H1 (cell line): Measurements from ENCODE around the gene ADGRB2. TPM values are rescaled to one million over a fixed set of nuclear protein-coding genes. Genes with fewer than 3 reads are reported as not detected.

Experiments used
- CTCF ChIA-PET: fragments of 300-600 bp; sonication (Branson Sonifier 250); formaldehyde crosslinking; loops from one replicate; lab custom pipeline; 2021; ENCODE audit not compliant: partially characterized antibody; lab: Charles Lee
- POLR2A ChIA-PET: fragments of 300-600 bp; sonication (Branson Sonifier 250); formaldehyde crosslinking; loops from one replicate; lab custom pipeline; 2021; ENCODE audit warnings: inconsistent platforms; ENCODE audit not compliant: partially characterized antibody; lab: Charles Lee
- DNase-seq, 2 experiments: peaks; one replicate each; pipeline versions ENCODE4 v3.0.0 to v3.0.0-alpha.2; 2010 to 2022; ENCODE audit warnings: low spot score in 2 of 2, low read depth in 1 of 2, mixed read lengths in 1 of 2
- FAIRE-seq: peaks from 2 replicates; lab custom pipeline; 2011; peaks lifted over from hg19 to GRCh38; lab: Jason Lieb, UNC
- H2AFZ ChIP-seq: 2 replicates; pipeline ENCODE4 v1.8.1; 2012; ENCODE audit warnings: low read length, inconsistent platforms
- H2AK5ac ChIP-seq: 2 replicates; pipeline ENCODE4 v1.6.1; 2013; ENCODE audit warnings: low read depth, low read length
- H2BK120ac ChIP-seq: replicated peaks from 2 replicates; pipeline ENCODE3; 2013; ENCODE audit warnings: low read depth, low read length, inconsistent platforms
- H2BK12ac ChIP-seq: 2 replicates; pipeline ENCODE4 v1.6.1; 2013; ENCODE audit warnings: low read depth, low read length
- H2BK15ac ChIP-seq: 2 replicates; pipeline ENCODE4 v1.6.1; 2013; ENCODE audit warnings: low read length
- H2BK20ac ChIP-seq: 2 replicates; pipeline ENCODE4 v1.6.1; 2013; ENCODE audit warnings: low read length
- H2BK5ac ChIP-seq: 2 replicates; pipeline ENCODE4 v1.6.1; 2013; ENCODE audit warnings: low read depth, low read length
- H3K14ac ChIP-seq: 2 replicates; pipeline ENCODE4 v1.6.1; 2013; ENCODE audit warnings: inconsistent platforms; ENCODE audit not compliant: insufficient read length
- H3K18ac ChIP-seq: 2 replicates; pipeline ENCODE4 v1.6.1; 2013; ENCODE audit warnings: low read length; ENCODE audit errors: extremely low read depth
- H3K23ac ChIP-seq: 2 replicates; pipeline ENCODE4 v1.6.1; 2013; ENCODE audit warnings: inconsistent platforms; ENCODE audit not compliant: insufficient read length
- H3K23me2 ChIP-seq: 2 replicates; pipeline ENCODE4 v1.6.1; 2013; ENCODE audit warnings: low read depth, low read length
- H3K27ac ChIP-seq: 2 replicates; pipeline ENCODE4 v1.6.1; 2011; ENCODE audit warnings: low read depth, low read length, inconsistent platforms
- H3K27me3 ChIP-seq, 4 experiments: replicated peaks in 1 of 4; 1 replicate in 1 of 4; 2 replicates in 3 of 4; pipeline versions ENCODE4 v1.6.1 to v1.8.1; 2011 to 2013; ENCODE audit warnings: low read length in 3 of 4, mild to moderate bottlenecking in 3 of 4, inconsistent platforms in 2 of 4, mixed read lengths in 2 of 4, moderate library complexity in 1 of 4; ENCODE audit not compliant: control insufficient read depth in 3 of 4, insufficient read depth in 3 of 4; ENCODE audit errors: extremely low read depth in 1 of 4
- H3K36me3 ChIP-seq, 4 experiments: 2 replicates each; pipeline versions ENCODE4 v1.6.1 to v1.8.1; 2011 to 2013; ENCODE audit warnings: mild to moderate bottlenecking in 4 of 4, low read length in 3 of 4, moderate library complexity in 2 of 4, control low read depth in 1 of 4, inconsistent platforms in 1 of 4; ENCODE audit not compliant: insufficient read depth in 4 of 4, control insufficient read depth in 2 of 4
- H3K4ac ChIP-seq: replicated peaks from 2 replicates; pipeline ENCODE3; 2013; ENCODE audit warnings: low read length, low read depth, mixed read lengths, inconsistent platforms; ENCODE audit not compliant: insufficient read length
- H3K4me1 ChIP-seq, 4 experiments: replicated peaks in 1 of 4; 1 replicate in 1 of 4; 2 replicates in 3 of 4; pipeline versions ENCODE4 v1.6.1 to v1.8.1; 2011 to 2013; ENCODE audit warnings: low read length in 3 of 4, inconsistent platforms in 2 of 4, mixed read lengths in 1 of 4; ENCODE audit not compliant: insufficient read depth in 4 of 4, control insufficient read depth in 3 of 4
- H3K4me2 ChIP-seq, 2 experiments: 2 replicates each; pipeline versions ENCODE4 v1.6.1 to v1.8.1; 2011 to 2013; ENCODE audit warnings: low read depth in 2 of 2, low read length in 2 of 2, control low read depth in 1 of 2, inconsistent platforms in 1 of 2, mild to moderate bottlenecking in 1 of 2; ENCODE audit not compliant: insufficient read depth in 1 of 2
- H3K4me3 ChIP-seq, 4 experiments: fragments of 200-600, 300-600 bp in 1 of 4; sonication (generic), shearing (Covaris generic), sonication (Bioruptor Twin) in 1 of 4; 2 replicates each; pipeline versions ENCODE4 v1.5.1 to v1.8.1; 2011 to 2016; ENCODE audit warnings: low read length in 4 of 4, low read depth in 3 of 4, control low read depth in 2 of 4, inconsistent platforms in 2 of 4, mild to moderate bottlenecking in 2 of 4, mixed read lengths in 1 of 4, moderate library complexity in 1 of 4; ENCODE audit not compliant: insufficient read depth in 2 of 4; ENCODE audit errors: extremely low read depth in 1 of 4
- H3K56ac ChIP-seq: replicated peaks from 2 replicates; pipeline ENCODE3; 2013; ENCODE audit warnings: low read depth, mild to moderate bottlenecking, mixed read lengths, low read length, inconsistent platforms; ENCODE audit not compliant: insufficient read length
- H3K79me1 ChIP-seq: 2 replicates; pipeline ENCODE4 v1.6.1; 2013; ENCODE audit warnings: low read depth, low read length, control low read depth
- H3K79me2 ChIP-seq, 2 experiments: 2 replicates each; pipeline versions ENCODE4 v1.6.1 to v1.8.1; 2012 to 2013; ENCODE audit warnings: low read length in 2 of 2, mild to moderate bottlenecking in 2 of 2, inconsistent platforms in 1 of 2; ENCODE audit not compliant: insufficient read depth in 2 of 2, control insufficient read depth in 1 of 2
- H3K9ac ChIP-seq, 4 experiments: replicated peaks in 1 of 4; 1 replicate in 1 of 4; 2 replicates in 3 of 4; pipeline versions ENCODE4 v1.6.1 to v1.8.1; 2011 to 2013; ENCODE audit warnings: low read depth in 3 of 4, low read length in 3 of 4, control low read depth in 2 of 4, mild to moderate bottlenecking in 2 of 4, moderate library complexity in 2 of 4, inconsistent platforms in 1 of 4; ENCODE audit errors: extremely low read depth in 1 of 4
- H3K9me3 ChIP-seq, 2 experiments: 2 replicates each; pipeline versions ENCODE4 v1.6.1 to v1.8.1; 2012 to 2013; ENCODE audit warnings: mild to moderate bottlenecking in 2 of 2, moderate library complexity in 2 of 2, control low read depth in 1 of 2, inconsistent platforms in 1 of 2, low read depth in 1 of 2, low read length in 1 of 2, mixed read lengths in 1 of 2; ENCODE audit not compliant: insufficient read depth in 2 of 2
- H4K20me1 ChIP-seq, 2 experiments: replicated peaks in 1 of 2; 2 replicates each; pipeline versions ENCODE3 to v1.8.1; 2011 to 2013; ENCODE audit warnings: inconsistent platforms in 2 of 2, low read length in 2 of 2, mild to moderate bottlenecking in 1 of 2; ENCODE audit not compliant: insufficient read depth in 2 of 2, control insufficient read depth in 1 of 2
- H4K5ac ChIP-seq: 2 replicates; pipeline ENCODE4 v1.6.1; 2013; ENCODE audit warnings: low read length, low read depth, mixed read lengths, inconsistent platforms; ENCODE audit not compliant: insufficient read length
- H4K8ac ChIP-seq: 2 replicates; pipeline ENCODE4 v1.8.0; 2013; ENCODE audit warnings: mild to moderate bottlenecking, moderate library complexity, low read length, inconsistent platforms; ENCODE audit not compliant: insufficient read depth; ENCODE audit errors: extremely low read depth
- H4K91ac ChIP-seq: replicated peaks from 2 replicates; pipeline ENCODE3; 2013; ENCODE audit warnings: low read length, mixed read lengths, inconsistent platforms; ENCODE audit not compliant: insufficient read length
- CBX8 ChIP-seq: fragments of 300-800, 300-1000 bp; sonication (generic); IDR thresholded peaks from 2 replicates; pipeline ENCODE4 v1.7.1; 2016; ENCODE audit warnings: low read depth, low read length, borderline replicate concordance
- CHD1 ChIP-seq: IDR thresholded peaks from 2 replicates; pipeline ENCODE4 v1.6.1; 2012; ENCODE audit warnings: low read depth, low read length, improper control_type of control experiment
- EZH2 ChIP-seq: fragments of 200-600 bp; sonication (generic); IDR thresholded peaks from 2 replicates; pipeline ENCODE4 v1.7.1; 2012; ENCODE audit warnings: low read depth, mild to moderate bottlenecking, moderate library complexity, low read length, inconsistent platforms; ENCODE audit not compliant: severe bottlenecking
- NRF1 ChIP-seq: IDR thresholded peaks from 2 replicates; pipeline ENCODE4 v1.6.1; 2011; ENCODE audit warnings: mild to moderate bottlenecking, low read depth, low read length, improper control_type of control experiment
- TEAD4 ChIP-seq: IDR thresholded peaks from 2 replicates; pipeline ENCODE4 v1.6.1; 2012; ENCODE audit warnings: low read depth, low read length, inconsistent platforms, mixed read lengths
- WGBS, 2 experiments: shearing (Covaris generic) in 1 of 2; methylation state at CpG; one replicate each; pipeline versions ENCODE4 v1.1.6 to v1.1.7; 2013 to 2015; ENCODE audit warnings: low lambda C conversion rate in 2 of 2, mixed read lengths in 2 of 2, inconsistent platforms in 1 of 2, low coverage in 1 of 2, missing lambda C conversion rate in 1 of 2; ENCODE audit not compliant: insufficient replicate concordance in 2 of 2, insufficient coverage in 1 of 2, insufficient read length in 1 of 2; ENCODE audit errors: extremely low coverage in 1 of 2, missing lambda C conversion rate in 1 of 2; 5-methylcytosine and 5-hydroxymethylcytosine counted together
- polyA plus RNA-seq, 7 experiments: library from polyadenylated mRNA; depleted of rRNA in 3 of 7; stranded (reverse) in 5 of 7; unstranded in 2 of 7; fragments of >200 nt in 5 of 7; fragments of 200-250 nt in 2 of 7; gene quantifications; 1 replicate in 5 of 7; 2 replicates in 1 of 7; 4 replicates in 1 of 7; pipeline versions ENCODE4 v1.2.1 to v1.2.3, GENCODE V29; 2011 to 2013; ENCODE audit warnings: missing spikeins in 2 of 7, mixed read lengths in 2 of 7
- total RNA-seq: library from RNA; stranded (reverse); fragmentation: NEBNext Ultra II Directional; extraction: Animal tissue kit (Norgen Biotek cat#: 25700); gene quantifications from 2 replicates; pipeline ENCODE4 v1.2.1, GENCODE V29; 2021

Gene ADGRB2
- total and polyA plus RNA-seq, 2 of the 8 experiments (the other 6 are each of a cell fraction or from before 2014, with no cell fraction given), result 15.6 to 26.2 TPM

GRCh38 chr1:31717341-31717740 lies 46.8 kb downstream of the ADGRB2 start:
- Histone ChIP-seq H3K23ac (no peak overlapping the region), H2AK5ac (no peak overlapping the region; the same call in 1 of the 2 replicates), H2BK5ac (no peak overlapping the region), H3K18ac (no peak overlapping the region), H4K20me1 (no peaks in the 10 kb centered on the region), H3K79me1 (no peaks in the 10 kb centered on the region), H3K23me2 (peaks cover 11% of the 10 kb centered on the region), H3K79me2 (no peaks in the 10 kb centered on the region), H3K27me3 (no peaks in the 10 kb centered on the region; a peak in 1 of 7 replicates), H4K91ac (no peak overlapping the region), H3K4me1 (peaks cover 0 to 5% (median 3%) of the 10 kb centered on the region in 4 experiments; a peak in 4 of 7 replicates), H4K5ac (no peak overlapping the region), H3K9me3 (no peaks in the 10 kb centered on the region), H3K14ac (no peak overlapping the region), H4K8ac (no peak overlapping the region), H3K4ac (no peak overlapping the region), H2BK12ac (0 out of 2 replicates have a peak overlapping the region, but pooled peaks have one; percentile 35), H3K4me2 (no peak overlapping the region), H2BK15ac (no peak overlapping the region), H3K9ac (no peak overlapping the region), H2BK20ac (no peak overlapping the region), H3K27ac (no peak overlapping the region), H3K36me3 (no peaks in the 10 kb centered on the region), H3K4me3 (no peak overlapping the region), H2AFZ (no peak overlapping the region), H3K56ac (no peak overlapping the region), H2BK120ac (no peak overlapping the region)
- WGBS, 2 experiments, result 92% methylated on average over 6 of the region's 6 CpGs; no CpG with 5 or more reads in 1 of the 2 experiments
- ChIA-PET POLR2A (interaction anchor here (0.6 to 6.2 kb wide), 9 partner anchors 8 to 455 kb away, joined by 3 to 43 read pairs (median 3); partner anchors contain the start of genes COL16A1 and PEF1), CTCF (interaction anchor here (0.5 to 11.5 kb wide), 20 partner anchors 9 to 404 kb away, joined by 3 to 181 read pairs (median 4); partner anchors contain the start of gene COL16A1)
- FAIRE-seq (no peak), DNase-seq (no peak)
- no peak for TF ChIP-seq TEAD4
- no peak for TF ChIP-seq NRF1
- no peak for TF ChIP-seq CHD1
- TF ChIP-seq CBX8, result no peak
- TF ChIP-seq EZH2, result no peak
